SJCRH30 (cell line): ENCODE measurements around the gene KRTAP10-2. TPM values are rescaled to one million over a fixed set of nuclear protein-coding genes. Genes with fewer than 3 reads are reported as not detected.

Source experiments
- DNase-seq, 2 experiments: peaks; one replicate each; pipeline ENCODE4 v3.0.0-alpha.2; 2015 to 2020
- H3K27ac ChIP-seq: fragments of 250-450 bp; sonication (Bioruptor Pico); 2 replicates; pipeline ENCODE4 v1.5.1; 2020; ENCODE audit warnings: mild to moderate bottlenecking, moderate library complexity
- H3K27me3 ChIP-seq: fragments of 250-450 bp; sonication (Bioruptor Pico); 2 replicates; pipeline ENCODE4 v1.5.1; 2020; ENCODE audit warnings: mild to moderate bottlenecking, moderate library complexity
- H3K36me3 ChIP-seq: fragments of 250-450 bp; sonication (Bioruptor Pico); 2 replicates; pipeline ENCODE4 v1.5.1; 2020; ENCODE audit warnings: mild to moderate bottlenecking, moderate library complexity
- H3K4me1 ChIP-seq: fragments of 250-450 bp; sonication (Bioruptor Pico); 2 replicates; pipeline ENCODE4 v1.5.1; 2020; ENCODE audit warnings: mild to moderate bottlenecking, moderate library complexity
- H3K4me3 ChIP-seq: fragments of 250-450 bp; sonication (Bioruptor Pico); 2 replicates; pipeline ENCODE4 v1.5.1; 2020; ENCODE audit warnings: mild to moderate bottlenecking, moderate library complexity
- H3K9me3 ChIP-seq: fragments of 250-450 bp; sonication (Bioruptor Pico); replicated peaks from 2 replicates; pipeline ENCODE4 v1.5.1; 2020; ENCODE audit warnings: mild to moderate bottlenecking, moderate library complexity
- total RNA-seq: library from RNA; depleted of rRNA; stranded (reverse); fragments of >200 nt; shearing (Covaris generic); gene quantifications from 2 replicates; pipeline ENCODE4 v1.2.3, GENCODE V29; 2014

The KRTAP10-2 gene
- total RNA-seq, 1 experiment from 2014 or later = not detected

DNA sequence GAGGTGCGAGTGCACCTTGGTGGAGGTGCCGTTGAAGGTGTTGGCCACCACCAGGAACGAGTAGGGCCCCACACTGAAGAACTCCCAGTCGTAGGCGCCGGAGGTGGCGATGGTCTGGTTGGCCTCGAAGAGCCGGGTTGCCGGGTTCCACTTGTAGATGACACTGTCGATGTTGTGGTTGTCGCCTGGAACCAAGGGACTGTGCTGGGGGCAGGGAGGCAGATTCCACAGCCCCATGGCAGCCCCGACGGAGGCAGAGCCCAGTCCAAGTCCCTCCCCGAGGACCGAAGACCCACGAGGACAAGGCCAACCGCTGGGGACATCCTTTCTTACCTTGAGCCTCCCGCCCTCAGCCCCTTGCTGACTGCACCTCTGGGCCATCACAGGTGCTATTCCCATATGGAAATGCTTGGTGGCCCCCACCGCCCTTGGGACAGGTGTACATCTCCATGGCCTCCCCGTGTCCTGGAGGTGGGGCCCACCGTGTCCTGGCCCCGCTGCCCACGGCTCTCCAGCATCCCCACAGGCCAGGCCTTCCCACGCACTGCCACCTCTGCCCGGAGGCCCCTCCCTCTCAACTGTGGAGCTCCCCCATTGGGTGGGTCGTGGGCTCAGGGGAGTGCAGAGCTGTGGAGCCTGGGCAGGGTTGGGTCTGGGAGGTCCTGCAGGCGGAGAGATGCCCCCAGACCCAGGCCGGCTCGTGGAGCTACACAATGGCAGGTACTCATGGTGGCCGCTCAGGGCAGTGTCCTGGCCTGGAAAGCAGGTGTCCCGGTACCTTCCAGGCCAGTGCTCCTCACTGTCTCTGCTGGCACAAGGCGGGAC, 29.2 kb downstream of the KRTAP10-2 start:
- DNase-seq = no peak
- Histone ChIP-seq H3K4me1 (no peaks in the 10 kb centered on the region), H3K9me3 (0 out of 2 replicates have a peak, but pooled peaks cover 4% of the 10 kb centered on the region), H3K27ac (no peak overlapping the region), H3K4me3 (no peak overlapping the region), H3K27me3 (no peaks in the 10 kb centered on the region), H3K36me3 (no peaks in the 10 kb centered on the region)

DNA sequence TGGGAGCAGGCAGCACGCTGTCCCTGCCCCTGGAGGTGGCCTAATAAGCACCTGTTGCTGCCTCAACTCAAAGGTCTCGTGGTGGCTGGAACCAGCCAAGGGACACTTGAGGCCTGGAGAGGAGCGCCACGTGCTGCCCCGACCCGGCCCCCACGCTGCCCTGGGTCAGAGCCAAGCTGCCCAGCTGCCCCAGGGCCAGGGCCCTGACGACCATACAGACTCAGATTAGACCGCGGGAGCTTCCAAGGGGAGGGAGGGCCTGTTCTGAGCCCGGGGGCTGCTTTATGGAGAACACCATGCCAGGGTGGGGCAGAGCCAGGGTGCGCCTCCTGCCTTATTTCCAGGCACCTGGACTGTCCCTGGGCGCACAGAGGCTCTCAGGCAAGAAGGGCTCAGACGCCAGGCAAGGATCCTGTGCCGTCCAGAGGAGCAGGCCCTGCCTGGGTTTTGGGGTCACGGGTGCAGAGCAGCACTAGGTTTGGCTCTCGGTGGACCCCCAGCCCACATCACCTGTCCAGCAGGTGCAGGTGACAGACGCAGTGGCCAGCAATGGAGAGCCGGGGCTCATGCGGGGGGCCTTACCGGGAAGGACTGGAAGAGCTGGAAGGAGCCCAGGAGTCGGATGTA, 29.9 kb downstream of the KRTAP10-2 start:
- Histone ChIP-seq H3K27me3 (no peaks in the 10 kb centered on the region), H3K4me3 (no peak overlapping the region), H3K4me1 (no peaks in the 10 kb centered on the region), H3K9me3 (0 out of 2 replicates have a peak, but pooled peaks cover 4% of the 10 kb centered on the region), H3K27ac (no peak overlapping the region), H3K36me3 (no peaks in the 10 kb centered on the region)
- no peak for DNase-seq

DNA sequence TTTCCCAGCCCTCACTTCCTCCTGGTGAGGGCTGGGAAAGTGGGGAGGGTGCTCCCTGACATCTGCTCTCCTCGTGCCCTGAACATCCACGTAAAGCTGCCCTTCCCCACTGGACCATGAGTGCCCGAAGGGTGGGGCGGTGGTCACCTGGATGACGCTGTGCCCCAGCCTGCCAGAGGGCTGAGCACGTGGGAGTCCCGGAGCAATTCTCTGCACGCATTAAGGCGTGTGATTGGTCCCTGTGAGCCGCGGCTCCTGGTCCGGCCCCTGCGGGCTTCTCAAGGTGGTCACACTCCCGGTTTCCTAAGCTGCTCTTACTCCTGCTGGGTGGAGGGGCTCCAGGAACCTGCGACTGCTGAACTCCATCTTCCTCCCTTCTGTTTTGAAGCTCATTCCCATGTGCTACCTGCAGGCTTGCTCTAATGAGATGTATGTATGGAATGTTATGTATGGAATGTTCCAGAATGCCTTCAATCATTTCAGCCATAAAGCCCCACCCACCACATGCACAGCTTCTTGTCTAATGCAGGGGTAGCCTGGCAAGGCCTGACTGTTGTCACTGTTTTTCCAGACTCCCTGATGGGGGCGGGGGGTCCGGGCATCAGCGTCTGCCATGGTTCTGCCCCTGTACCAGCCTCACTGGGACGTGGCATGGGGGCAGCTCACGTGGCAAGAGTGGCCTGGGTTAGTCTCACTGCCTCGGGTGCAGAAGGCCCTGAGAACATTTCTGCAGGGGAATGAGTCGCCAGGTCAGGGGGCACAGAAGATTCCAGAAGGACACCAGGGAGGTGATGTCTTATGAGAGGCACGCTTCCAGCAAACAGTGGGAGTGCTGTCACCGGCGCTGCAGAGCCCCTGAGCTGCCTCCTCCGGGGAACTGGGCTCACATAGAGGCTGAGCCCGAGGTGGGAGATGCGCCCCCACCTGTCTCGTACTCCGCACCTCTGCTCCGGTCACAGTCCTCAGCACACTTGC, 30.7 kb downstream of the KRTAP10-2 start:
- Histone ChIP-seq H3K36me3 (no peaks in the 10 kb centered on the region), H3K27me3 (no peaks in the 10 kb centered on the region), H3K9me3 (0 out of 2 replicates have a peak, but pooled peaks cover 4% of the 10 kb centered on the region), H3K27ac (no peak overlapping the region), H3K4me3 (no peak overlapping the region), H3K4me1 (no peaks in the 10 kb centered on the region)
- no peak for DNase-seq

DNA sequence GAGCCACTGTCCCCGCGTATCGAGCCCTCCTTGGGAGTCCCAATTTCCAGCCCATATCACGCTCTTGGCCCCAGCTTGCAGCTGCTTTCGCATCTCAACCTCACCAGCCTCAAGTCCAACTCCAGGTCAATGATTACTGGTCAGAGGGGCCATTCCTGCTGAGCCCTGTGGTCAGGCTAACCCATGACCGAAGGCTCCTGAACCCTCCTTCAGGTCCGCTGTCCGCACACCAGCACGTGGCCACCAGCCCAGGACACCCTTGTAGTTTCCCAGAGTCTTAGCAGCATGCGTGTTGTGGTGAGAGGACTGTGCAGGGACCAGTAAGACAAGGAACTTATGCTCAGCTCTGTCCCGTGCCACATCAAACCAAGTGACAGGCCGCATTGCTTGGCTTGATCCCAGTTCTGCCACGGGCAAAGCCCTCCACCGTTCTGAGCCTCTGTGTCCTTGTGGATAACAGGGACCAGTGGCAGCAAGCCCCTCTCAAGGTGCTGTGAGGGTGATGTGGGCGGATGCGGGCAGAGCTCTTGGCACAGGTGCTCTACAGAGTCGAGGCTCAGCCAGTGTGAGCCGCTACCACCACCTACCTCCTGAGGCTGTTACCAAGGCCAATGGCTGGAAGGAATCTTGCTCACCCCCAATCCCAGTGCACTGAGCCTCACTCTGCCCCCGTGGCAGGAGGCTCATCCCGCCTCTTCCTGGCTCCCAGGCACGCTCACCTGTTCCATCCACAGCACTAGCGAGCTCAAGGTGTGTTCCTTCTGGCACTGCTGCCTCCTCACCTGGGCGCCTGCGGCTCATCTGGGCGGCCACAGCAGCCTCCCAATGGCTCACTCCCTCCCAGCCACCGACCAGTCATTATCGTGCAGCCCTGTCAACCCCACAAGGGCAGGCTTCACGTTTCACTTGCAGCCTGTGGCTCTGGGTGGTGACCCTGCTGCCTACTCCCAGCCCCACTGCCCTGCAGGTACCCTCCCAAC, 31.7 kb downstream of the KRTAP10-2 start:
- DNase-seq = no peak
- no peak overlapping the region for H3K4me3 ChIP-seq
- H3K9me3 ChIP-seq = 0 out of 2 replicates have a peak, but pooled peaks cover 4% of the 10 kb centered on the region
- no peaks in the 10 kb centered on the region for H3K36me3 ChIP-seq
- H3K4me1 ChIP-seq = no peaks in the 10 kb centered on the region
- H3K27ac ChIP-seq = no peak overlapping the region
- no peaks in the 10 kb centered on the region for H3K27me3 ChIP-seq

DNA sequence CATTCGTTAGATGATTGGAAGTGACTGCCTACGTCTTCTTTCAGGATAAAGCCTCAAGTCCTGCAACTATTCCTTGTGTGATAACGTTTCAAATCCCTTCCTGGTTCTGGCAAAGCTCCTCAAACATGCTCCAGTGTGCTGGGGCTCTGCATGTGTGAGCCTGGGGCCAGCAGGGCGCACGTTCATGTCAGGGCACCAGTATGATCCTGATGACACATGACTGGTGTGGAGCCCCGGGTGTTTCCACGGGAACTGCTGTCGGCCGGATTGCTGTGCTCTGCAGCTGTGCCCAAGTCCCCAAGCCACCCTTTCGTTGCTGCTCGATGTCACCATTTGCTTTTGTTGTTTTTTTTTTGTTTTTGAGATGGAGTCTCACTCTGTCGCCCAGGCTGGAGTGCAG, 32.6 kb downstream of the KRTAP10-2 start:
- no peaks in the 10 kb centered on the region for H3K36me3 ChIP-seq

DNA sequence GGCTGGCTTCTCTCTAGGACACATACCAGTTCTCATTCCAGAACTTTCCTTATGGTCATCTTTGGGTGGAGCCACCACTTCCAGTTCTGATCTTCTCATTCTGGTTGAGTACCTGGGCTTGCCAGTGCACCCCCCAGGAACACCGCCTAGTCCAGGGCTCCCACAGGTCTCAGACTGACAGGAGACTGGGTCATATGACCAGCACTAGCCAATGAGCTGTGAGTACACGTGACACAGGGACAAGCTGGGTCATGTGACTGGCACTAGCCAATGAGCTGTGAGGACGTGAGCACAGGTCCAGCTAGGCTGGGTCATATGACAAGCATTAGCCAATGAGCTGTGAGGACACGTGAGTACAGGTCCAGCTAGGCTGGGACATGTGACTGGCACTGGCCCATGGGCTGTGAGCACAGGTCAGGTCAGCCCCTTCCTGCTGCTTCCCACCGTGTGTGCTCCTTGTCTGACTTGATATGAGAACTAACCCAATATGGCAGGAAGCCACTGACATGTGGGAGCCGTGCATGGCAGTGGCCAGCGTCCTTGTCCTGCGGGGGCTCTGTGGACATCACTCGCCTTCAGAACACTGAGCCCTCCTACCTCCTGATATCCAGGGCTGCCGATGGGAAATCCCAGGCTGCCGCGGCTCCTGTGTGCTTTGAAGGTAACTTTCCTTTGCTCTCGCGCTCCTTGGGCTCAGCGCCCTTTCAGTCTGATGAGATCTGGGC, 34.0 kb downstream of the KRTAP10-2 start:
- peak; percentile 20 to 23 for DNase-seq
- H3K9me3 ChIP-seq = no peaks in the 10 kb centered on the region
- H3K4me1 ChIP-seq = no peaks in the 10 kb centered on the region
- no peak overlapping the region for H3K27ac ChIP-seq
- H3K27me3 ChIP-seq = no peaks in the 10 kb centered on the region
- no peaks in the 10 kb centered on the region for H3K36me3 ChIP-seq
- H3K4me3 ChIP-seq = no peak overlapping the region

More for the DNA sequence above, 32.6 kb downstream of the KRTAP10-2 start:
- no peak for DNase-seq
- Histone ChIP-seq H3K4me1 (no peaks in the 10 kb centered on the region), H3K27me3 (no peaks in the 10 kb centered on the region), H3K9me3 (0 out of 2 replicates have a peak, but pooled peaks cover under 1% of the 10 kb centered on the region), H3K27ac (no peak overlapping the region), H3K4me3 (no peak overlapping the region)

DNA sequence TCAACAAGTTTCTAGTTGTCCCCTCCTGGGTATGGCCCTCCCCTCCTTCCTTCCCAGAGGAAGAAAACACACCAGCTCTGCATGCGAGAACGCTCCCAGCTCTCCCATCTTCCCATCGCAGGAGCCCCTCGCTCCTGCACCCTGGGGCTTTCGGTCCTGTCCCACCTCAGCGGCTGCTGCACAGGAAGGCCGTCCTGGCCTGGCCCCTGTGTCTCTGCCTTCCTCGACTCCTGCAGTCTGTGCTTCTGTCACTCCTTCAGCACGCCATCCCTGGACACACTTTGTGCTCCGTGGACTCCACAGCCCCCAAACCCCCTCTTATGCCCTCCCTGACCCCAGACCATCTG, 34.5 kb downstream of the KRTAP10-2 start:
- no peak for DNase-seq
- Histone ChIP-seq H3K4me3 (no peak overlapping the region), H3K27me3 (no peaks in the 10 kb centered on the region), H3K4me1 (no peaks in the 10 kb centered on the region), H3K9me3 (no peaks in the 10 kb centered on the region), H3K27ac (no peak overlapping the region), H3K36me3 (no peaks in the 10 kb centered on the region)

DNA sequence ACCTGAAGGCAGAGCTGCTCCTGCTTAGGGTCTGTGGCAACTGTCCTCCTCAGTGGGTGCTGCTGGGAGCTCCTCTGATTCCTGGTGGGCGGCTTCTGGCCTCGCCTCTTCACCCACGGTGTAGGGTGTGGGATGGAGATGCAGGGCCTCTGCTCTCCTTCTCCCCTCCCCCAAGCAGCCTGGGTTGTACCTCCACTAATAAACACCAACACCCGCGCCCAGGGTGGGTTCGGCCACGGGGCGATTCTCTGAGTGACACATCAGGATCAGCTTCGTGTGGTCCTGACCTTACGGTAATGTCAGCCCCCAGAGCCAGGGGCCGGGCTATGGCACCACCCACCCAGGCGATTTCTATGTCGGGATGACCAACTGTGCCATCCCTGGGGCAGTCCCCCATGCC, 35.0 kb downstream of the KRTAP10-2 start:
- Histone ChIP-seq H3K4me3 (no peak overlapping the region), H3K27me3 (no peaks in the 10 kb centered on the region), H3K9me3 (no peaks in the 10 kb centered on the region), H3K27ac (no peak overlapping the region), H3K4me1 (no peaks in the 10 kb centered on the region), H3K36me3 (no peaks in the 10 kb centered on the region)
- no peak for DNase-seq

DNA sequence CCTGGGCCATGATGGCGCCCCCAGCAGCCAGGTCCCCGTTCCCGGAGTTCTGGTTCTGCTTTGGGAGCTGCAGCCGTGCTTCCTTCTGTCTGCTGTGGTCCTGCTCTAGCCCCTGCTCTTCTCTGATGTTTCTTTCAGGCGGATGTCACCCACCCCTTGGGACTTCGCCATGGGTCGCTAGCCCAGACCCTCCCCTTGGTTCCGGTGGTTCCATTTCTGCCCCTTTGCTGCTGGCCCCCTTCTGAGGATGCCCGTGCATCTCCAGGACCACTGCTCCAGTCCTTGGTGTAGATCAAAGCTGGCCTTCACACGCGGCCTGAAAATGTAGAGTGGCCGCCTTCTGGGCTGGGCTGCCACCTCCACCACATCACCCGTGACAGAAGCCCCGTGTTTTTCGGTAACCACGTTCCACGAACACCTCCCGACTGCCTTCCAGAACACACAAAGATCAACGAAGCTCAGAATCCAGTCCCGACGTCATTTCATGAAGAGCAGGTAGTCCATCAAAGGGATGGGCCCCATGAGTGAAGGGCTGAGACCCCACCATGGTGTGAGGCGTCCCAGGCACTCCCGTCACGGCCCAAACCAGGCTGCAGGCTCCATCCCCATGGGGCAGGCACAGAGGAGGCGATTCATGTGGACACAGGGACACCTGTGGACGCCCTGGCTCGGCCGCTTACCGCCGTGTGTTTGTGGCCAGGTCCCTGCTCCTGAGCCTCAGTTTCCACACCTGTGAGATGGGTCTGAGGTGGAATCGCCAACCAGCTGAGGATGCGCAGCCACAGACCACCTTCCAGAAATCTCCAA, 35.7 kb downstream of the KRTAP10-2 start:
- H3K4me1 ChIP-seq = no peaks in the 10 kb centered on the region
- no peaks in the 10 kb centered on the region for H3K36me3 ChIP-seq
- H3K9me3 ChIP-seq = no peaks in the 10 kb centered on the region
- H3K27ac ChIP-seq = no peak overlapping the region
- no peak overlapping the region for H3K4me3 ChIP-seq
- no peaks in the 10 kb centered on the region for H3K27me3 ChIP-seq
- no peak for DNase-seq

DNA sequence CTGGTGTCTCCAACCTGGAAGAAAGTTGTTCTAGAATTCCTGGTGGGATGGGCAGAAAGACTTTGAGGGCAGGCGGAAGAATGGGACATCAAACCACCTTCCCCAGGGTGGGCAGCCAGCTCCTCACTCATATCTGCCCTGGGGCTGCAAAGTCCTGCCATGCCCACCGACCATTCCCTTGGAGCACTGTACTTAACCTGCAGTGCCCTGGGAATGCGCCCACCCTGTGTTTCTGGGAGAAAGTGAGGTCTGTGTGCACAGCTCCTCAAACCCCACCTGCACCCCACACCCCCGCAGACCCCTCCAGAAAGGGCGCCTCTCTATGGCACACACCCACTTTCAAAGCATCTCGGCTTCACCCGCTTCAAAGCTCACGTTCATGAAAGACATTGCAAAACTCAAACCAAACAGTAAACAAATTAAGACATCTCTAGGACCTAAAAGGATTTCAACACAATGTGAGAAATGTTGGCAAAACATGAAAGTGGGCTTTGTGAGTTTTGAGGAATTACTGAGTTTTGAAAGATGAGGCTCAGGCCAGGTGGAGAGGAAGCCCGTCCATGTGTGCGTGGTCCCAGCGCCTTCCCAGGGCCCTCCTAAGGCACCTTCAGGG, 36.5 kb downstream of the KRTAP10-2 start:
- H3K27me3 ChIP-seq = no peaks in the 10 kb centered on the region

DNA sequence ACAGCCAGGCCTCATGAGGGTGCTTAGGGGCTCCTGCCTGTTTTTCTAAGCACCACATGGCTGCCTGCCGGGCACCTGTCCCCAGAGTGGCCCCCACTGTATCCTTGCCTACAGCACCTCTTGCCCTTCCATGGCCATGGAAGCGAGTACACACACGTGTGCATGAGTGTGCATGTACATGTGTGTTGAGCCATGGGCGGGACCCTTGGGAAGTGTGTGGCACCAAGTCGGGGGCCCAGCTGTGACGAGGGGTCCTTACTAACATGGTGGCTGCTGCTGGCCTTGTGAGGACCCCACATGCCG, 37.1 kb downstream of the KRTAP10-2 start:
- no peaks in the 10 kb centered on the region for H3K27me3 ChIP-seq

More for the DNA sequence above, 36.5 kb downstream of the KRTAP10-2 start:
- Histone ChIP-seq H3K27ac (no peak overlapping the region), H3K4me3 (no peak overlapping the region), H3K9me3 (no peaks in the 10 kb centered on the region), H3K4me1 (no peaks in the 10 kb centered on the region), H3K36me3 (no peaks in the 10 kb centered on the region)
- DNase-seq = no peak

DNA sequence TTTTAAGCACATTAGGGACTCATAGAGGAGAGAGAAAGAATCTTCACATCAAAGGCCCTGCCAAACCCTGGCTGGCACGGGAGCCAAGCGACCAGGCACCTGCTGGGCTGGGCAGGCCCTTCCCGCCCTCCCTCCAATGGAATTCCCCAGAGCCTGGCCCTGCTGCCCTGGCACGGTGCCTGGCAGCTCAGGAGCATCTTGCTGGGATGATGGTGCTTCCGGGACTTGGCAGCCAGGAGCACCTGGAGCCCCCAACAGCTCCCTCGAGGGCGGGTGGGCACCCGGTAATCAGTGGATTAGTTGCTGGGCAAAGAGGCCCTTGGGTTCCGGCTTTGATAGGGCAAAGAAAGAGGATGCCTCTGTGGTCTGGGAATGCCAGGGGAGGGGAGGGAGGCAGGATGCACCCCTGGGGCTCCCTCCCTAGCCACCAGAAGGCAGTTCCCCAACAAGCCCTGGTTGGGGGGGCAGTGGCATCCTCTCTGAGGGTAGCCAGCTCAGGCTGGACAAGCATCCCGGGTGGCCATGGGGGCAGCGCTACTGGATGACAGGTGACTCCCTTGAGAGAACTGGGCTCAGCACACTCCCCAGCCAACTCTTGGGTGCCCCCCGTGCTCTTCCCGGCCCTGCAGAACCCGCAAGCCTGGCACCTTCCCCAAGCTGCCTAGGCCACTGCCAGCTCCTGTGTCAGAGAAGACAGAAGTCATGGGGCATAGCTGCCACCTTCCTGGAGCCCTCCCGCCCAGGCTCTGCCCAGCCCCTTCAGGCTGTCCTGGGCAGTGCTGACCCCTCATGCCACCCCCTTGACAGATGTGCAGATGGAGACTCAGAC, 37.7 kb downstream of the KRTAP10-2 start:
- no peak for DNase-seq
- Histone ChIP-seq H3K27ac (no peak overlapping the region), H3K9me3 (no peaks in the 10 kb centered on the region), H3K4me3 (no peak overlapping the region), H3K4me1 (no peaks in the 10 kb centered on the region), H3K27me3 (no peaks in the 10 kb centered on the region), H3K36me3 (no peaks in the 10 kb centered on the region)

More for the DNA sequence above, 37.1 kb downstream of the KRTAP10-2 start:
- Histone ChIP-seq H3K27ac (no peak overlapping the region), H3K4me3 (no peak overlapping the region), H3K36me3 (no peaks in the 10 kb centered on the region), H3K9me3 (no peaks in the 10 kb centered on the region), H3K4me1 (no peaks in the 10 kb centered on the region)
- no peak for DNase-seq
